ENCODE results near the gene ASXL2. TPM values are rescaled to one million over a fixed set of nuclear protein-coding genes. Genes with fewer than 3 reads are reported as not detected.

ASXL2 gene
- total RNA-seq, 1 donor from 2014 or later, result 25.4 TPM

DNA sequence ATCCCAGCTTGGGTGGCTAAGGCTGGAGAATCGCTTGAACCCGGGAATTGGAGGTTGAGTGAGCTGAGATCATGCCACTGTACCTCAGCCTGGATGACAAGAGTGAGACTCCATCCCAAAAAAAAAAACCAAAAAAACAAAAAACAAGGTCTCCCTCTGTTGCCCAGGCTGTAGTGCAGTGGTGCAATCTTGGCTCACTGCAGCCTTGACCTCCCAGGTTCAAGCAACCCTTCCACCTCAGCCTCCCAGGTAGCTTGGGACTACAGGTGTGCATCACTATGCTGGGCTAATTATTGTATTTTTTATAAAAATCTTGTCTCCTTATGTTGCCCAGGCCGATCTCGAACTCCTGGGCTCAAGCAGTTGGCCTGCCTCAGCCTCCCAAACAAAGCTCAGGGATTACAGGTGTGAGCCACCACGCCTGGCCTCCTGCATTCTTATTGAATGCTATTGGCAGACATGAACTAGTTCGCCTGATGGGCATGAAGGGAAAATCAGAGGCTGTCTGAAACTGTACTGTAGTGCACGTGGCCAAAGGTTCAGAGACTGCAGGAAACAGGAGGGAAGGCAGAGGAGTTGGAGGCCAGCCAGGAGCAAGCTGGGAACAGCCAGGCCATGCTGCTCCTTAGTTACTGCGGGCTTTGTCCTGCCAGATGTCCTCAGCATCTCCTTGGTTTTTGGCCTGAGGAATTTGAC, 16.0 kb upstream of the ASXL2 start:
- DNase-seq (ENCODE audit: low spot score in 2 of 2, unreplicated experiment in 2 of 2), result no peak
- Mint-ChIP-seq H3K9me3 (no peaks in the 10 kb centered on the region), H3K27ac (no peak overlapping the region), H3K36me3 (no peaks in the 10 kb centered on the region), H3K27me3 (ENCODE audit: low read depth) (no peaks in the 10 kb centered on the region), H3K4me1 (peaks cover 5% of the 10 kb centered on the region), H3K4me3 (no peak overlapping the region)
- TF ChIP-seq, protein P1, sequence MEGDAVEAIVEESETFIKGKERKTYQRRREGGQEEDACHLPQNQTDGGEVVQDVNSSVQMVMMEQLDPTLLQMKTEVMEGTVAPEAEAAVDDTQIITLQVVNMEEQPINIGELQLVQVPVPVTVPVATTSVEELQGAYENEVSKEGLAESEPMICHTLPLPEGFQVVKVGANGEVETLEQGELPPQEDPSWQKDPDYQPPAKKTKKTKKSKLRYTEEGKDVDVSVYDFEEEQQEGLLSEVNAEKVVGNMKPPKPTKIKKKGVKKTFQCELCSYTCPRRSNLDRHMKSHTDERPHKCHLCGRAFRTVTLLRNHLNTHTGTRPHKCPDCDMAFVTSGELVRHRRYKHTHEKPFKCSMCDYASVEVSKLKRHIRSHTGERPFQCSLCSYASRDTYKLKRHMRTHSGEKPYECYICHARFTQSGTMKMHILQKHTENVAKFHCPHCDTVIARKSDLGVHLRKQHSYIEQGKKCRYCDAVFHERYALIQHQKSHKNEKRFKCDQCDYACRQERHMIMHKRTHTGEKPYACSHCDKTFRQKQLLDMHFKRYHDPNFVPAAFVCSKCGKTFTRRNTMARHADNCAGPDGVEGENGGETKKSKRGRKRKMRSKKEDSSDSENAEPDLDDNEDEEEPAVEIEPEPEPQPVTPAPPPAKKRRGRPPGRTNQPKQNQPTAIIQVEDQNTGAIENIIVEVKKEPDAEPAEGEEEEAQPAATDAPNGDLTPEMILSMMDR (IDR thresholded peaks at IDR 0.05; ENCODE audit: unreplicated experiment), result no peak

DNA sequence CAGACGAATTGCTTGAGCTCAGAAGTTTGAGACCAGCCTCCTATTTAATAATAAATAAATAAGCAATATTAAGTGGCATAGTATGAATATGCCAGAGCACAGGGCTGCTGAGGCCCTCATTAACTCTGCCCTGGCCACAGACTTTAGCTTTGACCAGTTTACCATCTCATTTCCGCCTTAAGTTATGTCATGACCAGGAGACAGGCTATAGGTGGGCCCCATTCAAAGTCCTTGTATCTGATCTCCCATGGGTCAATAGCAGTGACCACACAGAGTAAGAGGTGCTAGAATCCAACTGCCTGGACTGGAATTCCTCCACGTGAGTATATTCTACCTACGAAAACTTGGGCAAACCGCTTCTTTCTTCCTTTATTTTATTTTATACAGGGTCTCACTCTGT, 13.4 kb upstream of the ASXL2 start:
- Mint-ChIP-seq H3K9me3 (no peaks in the 10 kb centered on the region), H3K27ac (no peak overlapping the region), H3K27me3 (ENCODE audit: low read depth) (peaks cover 10% of the 10 kb centered on the region), H3K4me3 (no peak overlapping the region), H3K4me1 (peaks cover 5% of the 10 kb centered on the region), H3K36me3 (no peaks in the 10 kb centered on the region)
- no peak for DNase-seq (ENCODE audit: low spot score in 2 of 2, unreplicated experiment in 2 of 2)
- TF ChIP-seq, protein P1 (IDR thresholded peaks at IDR 0.05; ENCODE audit: unreplicated experiment), result no peak

DNA sequence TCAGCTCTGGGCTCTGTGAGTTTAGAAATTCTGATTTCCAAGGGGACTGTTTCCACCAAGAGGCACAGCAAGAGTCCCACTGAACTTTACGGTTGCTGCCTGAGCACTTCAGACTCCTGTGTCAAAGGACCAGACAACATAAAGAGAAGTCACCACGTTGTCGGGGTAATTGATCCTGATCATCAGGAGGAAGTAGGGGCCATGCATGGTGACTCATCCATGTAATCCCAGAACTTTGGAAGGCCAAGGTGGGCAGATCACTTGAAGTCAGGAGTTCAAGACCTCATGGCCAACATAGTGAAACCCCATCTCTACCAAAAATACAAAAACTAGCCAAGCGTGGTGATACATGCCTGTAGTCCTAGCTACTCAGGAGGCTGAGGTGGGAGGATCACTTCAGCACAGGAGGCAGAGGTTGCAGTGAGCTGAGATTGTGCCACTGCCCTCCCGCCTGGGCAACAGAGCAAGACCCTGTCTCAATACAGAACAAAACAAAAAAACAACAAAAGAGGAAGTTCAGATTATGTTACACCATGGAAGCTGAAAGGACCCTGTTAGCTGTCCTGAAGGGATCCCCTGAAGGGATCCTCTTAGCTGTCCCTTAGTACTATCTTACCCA, 9.4 kb upstream of the ASXL2 start:
- no peak overlapping the region for H3K27ac Mint-ChIP-seq
- H3K4me1 Mint-ChIP-seq, result no peaks in the 10 kb centered on the region
- H3K27me3 Mint-ChIP-seq (ENCODE audit: low read depth), result peaks cover 38% of the 10 kb centered on the region
- no peak overlapping the region for H3K4me3 Mint-ChIP-seq
- TF ChIP-seq, protein P1 (IDR thresholded peaks at IDR 0.05; ENCODE audit: unreplicated experiment), result no peak
- H3K36me3 Mint-ChIP-seq, result no peaks in the 10 kb centered on the region
- H3K9me3 Mint-ChIP-seq, result no peaks in the 10 kb centered on the region
- DNase-seq (ENCODE audit: low spot score in 2 of 2, unreplicated experiment in 2 of 2), result no peak

DNA sequence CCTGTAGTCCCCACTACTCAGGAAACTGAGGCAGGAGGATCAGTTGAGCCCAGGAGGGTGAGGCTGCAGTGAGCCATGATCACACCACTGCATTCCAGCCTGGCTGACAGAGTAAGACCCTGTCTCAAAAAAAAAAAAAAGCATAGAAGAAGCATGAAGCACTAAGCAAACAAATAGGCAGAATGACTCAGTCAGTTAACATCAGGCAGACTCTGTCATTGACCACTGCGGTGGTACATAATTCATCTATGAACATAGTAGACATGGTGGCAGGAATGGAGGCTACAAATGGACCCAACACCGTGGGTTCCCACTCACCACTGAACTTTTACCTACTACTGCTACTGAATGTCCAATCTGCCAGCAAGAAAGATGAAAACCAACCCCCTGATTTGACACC, 7.6 kb upstream of the ASXL2 start:
- H3K27me3 Mint-ChIP-seq (ENCODE audit: low read depth), result peaks cover 56% of the 10 kb centered on the region
- TF ChIP-seq, protein P1 (IDR thresholded peaks at IDR 0.05; ENCODE audit: unreplicated experiment), result no peak
- no peak overlapping the region for H3K27ac Mint-ChIP-seq
- H3K4me1 Mint-ChIP-seq, result no peaks in the 10 kb centered on the region
- DNase-seq (ENCODE audit: low spot score in 2 of 2, unreplicated experiment in 2 of 2), result no peak
- H3K36me3 Mint-ChIP-seq, result no peaks in the 10 kb centered on the region
- H3K4me3 Mint-ChIP-seq, result no peak overlapping the region
- H3K9me3 Mint-ChIP-seq, result no peaks in the 10 kb centered on the region

DNA sequence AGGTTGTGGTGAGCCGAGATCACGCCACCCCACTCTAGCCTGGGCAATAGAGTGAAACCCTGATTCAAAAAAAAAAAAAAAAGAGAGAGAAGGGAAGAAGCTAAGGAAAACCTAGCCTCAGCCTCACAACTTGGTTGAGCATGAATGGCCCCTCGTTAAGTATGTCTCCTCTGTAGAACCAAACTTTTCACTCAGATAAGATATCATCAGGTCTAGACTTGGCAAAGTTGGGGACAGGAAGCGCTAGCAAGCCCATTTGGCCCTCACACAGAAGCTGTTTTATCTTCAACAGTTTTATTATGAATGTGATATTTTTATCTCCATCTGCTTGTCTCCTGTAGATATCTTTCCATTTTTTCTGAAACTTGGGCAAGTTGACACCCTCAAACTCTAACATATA, 3.5 kb upstream of the ASXL2 start:
- no peak overlapping the region for H3K4me3 Mint-ChIP-seq
- H3K27me3 Mint-ChIP-seq (ENCODE audit: low read depth), result peaks cover 54% of the 10 kb centered on the region

More for the DNA sequence above, 3.5 kb upstream of the ASXL2 start:
- peaks cover 14% of the 10 kb centered on the region for H3K4me1 Mint-ChIP-seq
- no peak overlapping the region for H3K27ac Mint-ChIP-seq
- no peak for DNase-seq (ENCODE audit: low spot score in 2 of 2, unreplicated experiment in 2 of 2)
- H3K9me3 Mint-ChIP-seq, result no peaks in the 10 kb centered on the region
- H3K36me3 Mint-ChIP-seq, result no peaks in the 10 kb centered on the region
- TF ChIP-seq, protein P1 (IDR thresholded peaks at IDR 0.05; ENCODE audit: unreplicated experiment), result no peak

All from mesothelial cell of epicardium (in vitro differentiated cells).